Neural cell (in vitro differentiated cells): ENCODE data around the gene NRN1L. TPM values are rescaled to one million over a fixed set of nuclear protein-coding genes. Genes with fewer than 3 reads are reported as not detected.

Experiments
- H2AFZ ChIP-seq: fragments of 200-600, 300-800 bp; sonication (generic), shearing (Covaris generic); 2 replicates; pipeline ENCODE4 v1.6.0; 2014; ENCODE audit warnings: low read depth, mild to moderate bottlenecking, antibody characterized with exemption, low read length, moderate library complexity
- H3F3A ChIP-seq: fragments of 200-600 bp; shearing (Covaris generic); 2 replicates; pipeline ENCODE4 v1.6.1; 2016; ENCODE audit warnings: mild to moderate bottlenecking, moderate library complexity, mixed read lengths, antibody characterized with exemption, low read length; ENCODE audit not compliant: insufficient read depth, poor library complexity, severe bottlenecking
- H3K27ac ChIP-seq: fragments of 200-600, 300-800 bp; sonication (generic), shearing (Covaris generic); 2 replicates; pipeline ENCODE4 v1.5.1; 2014; ENCODE audit warnings: mild to moderate bottlenecking, low read length, moderate library complexity
- H3K27me3 ChIP-seq: fragments of 300-800, 200-600 bp; sonication (generic), shearing (Covaris generic); 2 replicates; pipeline ENCODE4 v1.6.0; 2014; ENCODE audit warnings: mild to moderate bottlenecking, low read depth, low read length, moderate library complexity; ENCODE audit not compliant: insufficient read depth
- H3K36me3 ChIP-seq: fragments of 300-800, 200-600 bp; sonication (generic), shearing (Covaris generic); 2 replicates; pipeline ENCODE4 v1.5.1; 2014; ENCODE audit warnings: mild to moderate bottlenecking, antibody characterized with exemption, low read length, moderate library complexity; ENCODE audit not compliant: insufficient read depth
- H3K4me2 ChIP-seq: fragments of 300-800, 200-600 bp; sonication (generic), shearing (Covaris generic); 2 replicates; pipeline ENCODE4 v1.6.0; 2014; ENCODE audit warnings: mild to moderate bottlenecking, low read length
- H3K4me3 ChIP-seq: fragments of 300-800, 200-600 bp; sonication (generic), shearing (Covaris generic); 2 replicates; pipeline ENCODE4 v1.5.1; 2014; ENCODE audit warnings: mild to moderate bottlenecking, low read length, moderate library complexity
- H3K79me2 ChIP-seq: fragments of 200-600 bp; shearing (Covaris generic); replicated peaks from 2 replicates; pipeline ENCODE4 v1.6.0; 2014; ENCODE audit warnings: mild to moderate bottlenecking, low read length, moderate library complexity; ENCODE audit not compliant: insufficient read depth
- H3K9ac ChIP-seq: fragments of 300-800, 200-600 bp; sonication (generic), shearing (Covaris generic); 2 replicates; pipeline ENCODE4 v1.6.1; 2016; ENCODE audit warnings: mild to moderate bottlenecking, low read length, mixed read lengths
- H3K9me2 ChIP-seq: fragments of 200-600 bp; shearing (Covaris generic); 2 replicates; pipeline ENCODE4 v1.6.1; 2016; ENCODE audit warnings: mild to moderate bottlenecking, low read length, mixed read lengths; ENCODE audit not compliant: insufficient read depth
- H3K9me3 ChIP-seq: fragments of 200-600, 300-800 bp; sonication (generic), shearing (Covaris generic); 2 replicates; pipeline ENCODE4 v1.6.1; 2016; ENCODE audit warnings: mild to moderate bottlenecking, mixed run types, low read length, moderate library complexity, mixed read lengths
- H4K20me1 ChIP-seq: fragments of 200-600 bp; shearing (Covaris generic); 2 replicates; pipeline ENCODE4 v1.6.1; 2016; ENCODE audit warnings: mild to moderate bottlenecking, mixed run types; ENCODE audit not compliant: insufficient read depth
- CTCF ChIP-seq: fragments of 450-650 bp; IDR thresholded peaks from 2 replicates; pipeline ENCODE4 v1.5.1; 2014; ENCODE audit warnings: antibody characterized with exemption, mild to moderate bottlenecking, moderate library complexity; ENCODE audit not compliant: poor library complexity, severe bottlenecking
- EP300 ChIP-seq: fragments of 450-650 bp; conservative IDR thresholded peaks from 2 replicates; pipeline ENCODE4 v1.6.1; 2014; ENCODE audit warnings: antibody characterized with exemption, mild to moderate bottlenecking, moderate library complexity; ENCODE audit not compliant: poor library complexity, severe bottlenecking
- EZH2 ChIP-seq: fragments of 200-600, 300-800 bp; shearing (Covaris generic), sonication (generic); IDR thresholded peaks from 2 replicates; pipeline ENCODE4 v1.6.1; 2014; ENCODE audit warnings: antibody characterized with exemption, low read length, borderline replicate concordance, mild to moderate bottlenecking; ENCODE audit not compliant: insufficient read depth, poor library complexity, severe bottlenecking
- MXI1 ChIP-seq: fragments of 450-650 bp; conservative IDR thresholded peaks from 2 replicates; pipeline ENCODE4 v1.6.1; 2014; ENCODE audit warnings: antibody characterized with exemption, mild to moderate bottlenecking; ENCODE audit not compliant: poor library complexity, severe bottlenecking
- POLR2AphosphoS5 ChIP-seq: IDR thresholded peaks from 2 replicates; pipeline ENCODE4 v1.6.1; 2012
- RAD21 ChIP-seq: fragments of 450-650 bp; conservative IDR thresholded peaks from 2 replicates; pipeline ENCODE4 v1.6.1; 2014; ENCODE audit warnings: antibody characterized with exemption, mild to moderate bottlenecking, moderate library complexity
- REST ChIP-seq: IDR thresholded peaks from 2 replicates; pipeline ENCODE4 v1.6.1; 2012; ENCODE audit warnings: borderline replicate concordance
- SMC3 ChIP-seq: fragments of 450-650 bp; conservative IDR thresholded peaks from 2 replicates; pipeline ENCODE4 v1.6.1; 2014; ENCODE audit warnings: antibody characterized with exemption, mild to moderate bottlenecking, moderate library complexity; ENCODE audit not compliant: poor library complexity
- TAF1 ChIP-seq: IDR thresholded peaks from 2 replicates; pipeline ENCODE4 v1.6.1; 2012; ENCODE audit warnings: low read depth
- polyA plus RNA-seq: library from polyadenylated mRNA; depleted of rRNA; stranded (reverse); fragments of >200 nt; gene quantifications from 2 replicates; pipeline ENCODE4 v1.2.3, GENCODE V29; 2014

NRN1L gene
- polyA plus RNA-seq, 1 donor from 2014 or later: not detected

- Histone ChIP-seq H3K9me3 (no peaks in the 10 kb centered on the region), H3K36me3 (no peaks in the 10 kb centered on the region), H3K9me2 (no peaks in the 10 kb centered on the region), H3K4me3 (peak overlapping the region; percentile 87), H3K27me3 (no peaks in the 10 kb centered on the region), H3K9ac (peak overlapping the region; percentile 88), H3K79me2 (peaks cover 26% of the 10 kb centered on the region), H4K20me1 (no peaks in the 10 kb centered on the region), H3K27ac (peak overlapping the region; percentile 60), H3F3A (no peaks in the 10 kb centered on the region), H3K4me2 (peak overlapping the region; percentile 72), H2AFZ (peak overlapping the region; percentile 41)
- TF ChIP-seq REST (peak; percentile 19), EP300 (no peak)
Measured at GRCh38 chr16:67873435-67874370, 11.0 kb upstream of the NRN1L start.

- Histone ChIP-seq H3K9me2 (no peaks in the 10 kb centered on the region), H3K27me3 (no peaks in the 10 kb centered on the region), H3K9ac (peak overlapping the region; percentile 88), H3K79me2 (peaks cover 26% of the 10 kb centered on the region), H3F3A (no peaks in the 10 kb centered on the region), H3K4me3 (peak overlapping the region; percentile 87), H3K36me3 (no peaks in the 10 kb centered on the region), H3K9me3 (no peaks in the 10 kb centered on the region), H3K27ac (no peak overlapping the region), H3K4me2 (peak overlapping the region; percentile 72), H4K20me1 (no peaks in the 10 kb centered on the region), H2AFZ (no peak overlapping the region)
- TF ChIP-seq EZH2 (no peak), TAF1 (no peak), POLR2AphosphoS5 (no peak), SMC3 (no peak), CTCF (no peak), EP300 (no peak), MXI1 (no peak), RAD21 (no peak), REST (no peak)
Measured at GRCh38 chr16:67874372-67874771, 10.3 kb upstream of the NRN1L start.
